GM19099 (cell line): Measurements from ENCODE around the gene SERGEF.

Experiments
- POLR2A ChIP-seq: IDR thresholded peaks from 3 replicates; pipeline ENCODE4 v1.6.1; 2011; ENCODE audit warnings: low read depth; ENCODE audit not compliant: insufficient read length; ENCODE audit errors: extremely low read depth

Gene SERGEF

DNA sequence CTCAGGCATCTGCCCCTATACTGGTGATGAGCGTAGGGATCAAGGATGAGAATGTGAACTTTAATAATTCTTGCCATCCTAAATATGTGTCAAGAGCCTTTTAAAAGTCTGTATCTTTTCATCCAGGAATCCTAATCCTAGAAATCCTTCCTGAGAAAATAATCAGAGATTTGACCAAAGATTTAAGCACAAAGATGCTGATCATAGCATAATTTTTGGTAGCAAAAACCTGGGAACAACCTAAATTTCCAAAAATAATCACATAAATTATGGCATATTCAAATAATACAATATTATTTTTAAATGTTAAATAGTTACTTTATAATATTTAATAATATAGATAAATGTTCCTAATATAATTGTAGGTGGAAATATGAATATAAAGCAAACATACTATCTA is 76.1 kb downstream of the SERGEF start:
- no peak for TF ChIP-seq POLR2A

DNA sequence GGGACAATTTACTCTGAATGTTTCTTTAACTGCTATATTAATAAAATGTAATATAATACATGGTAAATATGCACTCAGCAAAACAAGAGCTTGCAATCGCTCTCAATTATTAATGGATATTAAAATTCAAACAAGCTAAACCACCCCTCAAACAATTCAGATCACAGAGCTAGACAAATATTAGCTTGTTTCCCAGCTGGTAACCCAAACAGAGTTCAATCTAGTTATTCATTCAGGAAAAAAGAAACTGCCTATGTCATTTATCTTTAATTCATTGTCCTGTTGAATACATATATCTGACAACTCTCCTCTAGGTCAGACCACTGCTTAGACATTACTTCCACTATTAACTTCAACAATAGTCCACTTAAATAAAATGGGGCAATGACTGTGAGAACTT is 78.7 kb downstream of the SERGEF start:
- no peak for TF ChIP-seq POLR2A

DNA sequence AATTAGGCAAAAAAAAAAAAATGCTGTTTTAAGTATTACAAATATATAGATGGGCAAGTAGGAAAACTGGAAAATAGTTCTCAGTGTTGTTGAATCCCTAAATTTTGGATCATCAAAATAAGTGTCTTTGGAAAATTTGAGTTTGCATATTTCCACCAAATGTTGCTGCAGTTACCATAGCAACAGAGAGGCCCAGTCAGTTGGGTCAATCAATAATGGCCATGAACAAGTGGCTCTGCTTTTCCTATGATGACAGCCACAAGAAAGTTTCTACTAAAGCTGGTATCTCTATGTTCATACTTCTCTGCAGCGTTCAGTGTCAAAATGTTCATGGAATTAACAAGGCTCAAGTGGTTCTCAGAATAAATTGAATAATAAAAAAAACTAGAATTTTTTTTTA is 79.1 kb downstream of the SERGEF start:
- TF ChIP-seq POLR2A: no peak

DNA sequence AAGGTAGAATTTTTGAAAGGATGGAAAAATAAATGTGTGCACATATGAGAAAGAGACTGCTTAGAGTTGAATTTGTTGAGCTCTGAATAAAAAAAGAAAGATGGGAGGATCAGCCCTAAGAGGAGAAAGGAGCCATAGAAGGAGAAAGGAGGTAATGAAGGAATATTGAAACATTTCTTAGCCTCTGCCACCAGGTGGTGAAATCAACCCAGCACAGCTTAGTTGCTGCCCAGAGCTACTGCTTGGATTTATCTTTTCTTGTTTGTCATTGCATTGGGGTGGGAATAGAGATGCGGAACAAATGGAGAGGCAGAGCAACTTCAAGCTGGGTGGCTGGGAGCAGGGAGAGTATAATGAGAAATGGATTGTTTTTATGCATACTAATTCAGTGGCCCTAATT is 80.4 kb downstream of the SERGEF start:
- no peak for TF ChIP-seq POLR2A

GRCh38 chr11:17931595-17931994 is 81.3 kb downstream of the SERGEF start:
- TF ChIP-seq POLR2A: no peak

DNA sequence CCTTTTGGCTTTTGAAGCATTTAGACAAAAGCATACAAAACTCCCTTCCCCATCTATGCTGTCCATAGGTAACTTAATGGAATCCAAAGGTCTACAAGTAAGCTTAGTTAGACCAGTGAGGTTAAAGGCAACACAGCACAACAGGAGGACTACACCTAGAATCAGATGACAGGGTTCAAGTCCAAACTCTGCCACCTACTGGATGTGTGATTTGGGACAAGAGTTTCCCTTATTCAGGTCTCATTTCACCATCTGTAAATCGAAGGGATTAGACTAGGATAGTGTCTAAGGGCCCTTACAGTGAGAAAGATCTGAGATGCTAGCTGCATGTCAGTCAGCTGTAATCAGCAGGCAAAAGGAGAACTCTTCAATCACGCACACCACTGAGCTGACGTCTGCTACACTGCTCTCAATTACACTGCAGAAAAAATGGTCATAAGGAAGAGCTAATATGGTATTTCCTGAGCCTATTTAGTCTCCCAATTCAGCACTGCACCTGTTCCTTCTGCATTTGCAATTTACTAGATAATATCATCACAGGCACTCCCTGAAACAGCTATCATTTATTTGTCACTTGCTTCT is 82.2 kb downstream of the SERGEF start:
- no peak for TF ChIP-seq POLR2A

GRCh38 chr11:17929171-17929570 is 83.7 kb downstream of the SERGEF start:
- no peak for TF ChIP-seq POLR2A

GRCh38 chr11:17927681-17928343 is 85.0 kb downstream of the SERGEF start:
- TF ChIP-seq POLR2A: no peak

GRCh38 chr11:17927041-17927440 is 85.8 kb downstream of the SERGEF start:
- no peak for TF ChIP-seq POLR2A

GRCh38 chr11:17924713-17925112 is 88.1 kb downstream of the SERGEF start:
- no peak for TF ChIP-seq POLR2A

DNA sequence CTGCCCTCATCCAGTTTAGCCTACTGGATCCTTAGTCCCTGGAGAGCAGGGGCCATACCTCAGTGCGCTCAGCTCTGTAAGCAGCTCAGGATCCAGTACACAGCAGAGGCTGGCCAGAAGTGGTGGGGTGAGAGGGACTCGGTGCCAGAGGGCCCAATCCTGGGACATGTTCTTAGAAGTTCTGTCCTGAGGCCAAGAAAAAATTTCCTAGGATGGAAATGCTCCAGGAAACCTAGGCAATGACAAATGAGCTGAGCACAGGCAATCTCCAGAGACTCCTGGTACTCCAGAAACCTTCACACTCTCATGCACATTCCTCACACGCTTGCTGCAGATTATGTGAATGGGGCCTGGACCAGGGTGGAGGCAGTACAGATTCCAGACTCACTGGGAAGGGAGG is 89.6 kb downstream of the SERGEF start:
- no peak for TF ChIP-seq POLR2A

- no peak for TF ChIP-seq POLR2A
These were observed 90.4 kb downstream of the SERGEF start for GRCh38 chr11:17922416-17922788.

- TF ChIP-seq POLR2A: no peak
These were observed 91.0 kb downstream of the SERGEF start for GRCh38 chr11:17921659-17922415.

GRCh38 chr11:17918049-17918605 is 94.7 kb downstream of the SERGEF start:
- TF ChIP-seq POLR2A: no peak

GRCh38 chr11:17917556-17917955 is 95.3 kb downstream of the SERGEF start:
- no peak for TF ChIP-seq POLR2A
